ENCODE data around the gene TF.

TF gene

GRCh38 chr3:133825969-133826727 is 80.0 kb downstream of the TF start:
- Mint-ChIP-seq H3K4me1 (no peaks in the 10 kb centered on the region), H3K27me3 (peaks cover 4% of the 10 kb centered on the region), H3K27ac (no peak overlapping the region), H3K9me3 (no peaks in the 10 kb centered on the region), H3K4me3 (no peak overlapping the region), H3K36me3 (peaks cover 30% of the 10 kb centered on the region)
- no peak for DNase-seq
- CTCF ChIA-PET = no interaction called here

- H3K4me1 Mint-ChIP-seq = no peaks in the 10 kb centered on the region
- no peaks in the 10 kb centered on the region for H3K9me3 Mint-ChIP-seq
- CTCF ChIA-PET = no interaction called here
- H3K4me3 Mint-ChIP-seq = no peak overlapping the region
- peaks cover 24% of the 10 kb centered on the region for H3K36me3 Mint-ChIP-seq
- DNase-seq = no peak
- no peak overlapping the region for H3K27ac Mint-ChIP-seq
- peaks cover 4% of the 10 kb centered on the region for H3K27me3 Mint-ChIP-seq
These were observed 80.9 kb downstream of the TF start for GRCh38 chr3:133827136-133827535.

GRCh38 chr3:133827684-133828083 is 81.5 kb downstream of the TF start:
- CTCF ChIA-PET = no interaction called here
- DNase-seq = no peak
- H3K4me3 Mint-ChIP-seq = no peak overlapping the region
- H3K27ac Mint-ChIP-seq = no peak overlapping the region
- H3K27me3 Mint-ChIP-seq = peaks cover 4% of the 10 kb centered on the region
- no peaks in the 10 kb centered on the region for H3K9me3 Mint-ChIP-seq
- no peaks in the 10 kb centered on the region for H3K4me1 Mint-ChIP-seq
- H3K36me3 Mint-ChIP-seq = peaks cover 20% of the 10 kb centered on the region

GRCh38 chr3:133828576-133829309 is 82.5 kb downstream of the TF start:
- CTCF ChIA-PET = no interaction called here
- DNase-seq = no peak
- no peaks in the 10 kb centered on the region for H3K9me3 Mint-ChIP-seq
- peaks cover 4% of the 10 kb centered on the region for H3K27me3 Mint-ChIP-seq
- H3K36me3 Mint-ChIP-seq = peaks cover 13% of the 10 kb centered on the region
- H3K4me3 Mint-ChIP-seq = no peak overlapping the region
- no peak overlapping the region for H3K27ac Mint-ChIP-seq
- H3K4me1 Mint-ChIP-seq = no peaks in the 10 kb centered on the region

- Mint-ChIP-seq H3K27me3 (peaks cover 4% of the 10 kb centered on the region), H3K4me1 (no peaks in the 10 kb centered on the region), H3K27ac (no peak overlapping the region), H3K4me3 (no peak overlapping the region), H3K36me3 (peaks cover 7% of the 10 kb centered on the region), H3K9me3 (no peaks in the 10 kb centered on the region)
- CTCF ChIA-PET = no interaction called here
- DNase-seq = no peak
These were observed 83.1 kb downstream of the TF start for GRCh38 chr3:133829310-133829707.

GRCh38 chr3:133830071-133830470 is 83.9 kb downstream of the TF start:
- no peak overlapping the region for H3K27ac Mint-ChIP-seq
- peaks cover 4% of the 10 kb centered on the region for H3K27me3 Mint-ChIP-seq
- no peak overlapping the region for H3K4me3 Mint-ChIP-seq
- no peaks in the 10 kb centered on the region for H3K4me1 Mint-ChIP-seq
- no peak for DNase-seq
- CTCF ChIA-PET = interaction anchor here (0.9 kb wide), 1 partner anchor 10 kb away, joined by 3 read pairs; no protein-coding TSS in a partner anchor
- no peaks in the 10 kb centered on the region for H3K9me3 Mint-ChIP-seq
- peaks cover 7% of the 10 kb centered on the region for H3K36me3 Mint-ChIP-seq

- Mint-ChIP-seq H3K4me3 (no peak overlapping the region), H3K9me3 (no peaks in the 10 kb centered on the region), H3K27ac (no peak overlapping the region), H3K27me3 (peaks cover 4% of the 10 kb centered on the region), H3K4me1 (no peaks in the 10 kb centered on the region), H3K36me3 (no peaks in the 10 kb centered on the region)
- CTCF ChIA-PET = interaction anchor here (0.7 to 1.3 kb wide), 3 partner anchors 11 to 359 kb away, joined by 3 to 5 read pairs (median 3); no protein-coding TSS in a partner anchor
- DNase-seq = no peak
These were observed 86.0 kb downstream of the TF start for GRCh38 chr3:133831966-133832801.

GRCh38 chr3:133832802-133833144 is 86.6 kb downstream of the TF start:
- DNase-seq = no peak
- Mint-ChIP-seq H3K4me3 (no peak overlapping the region), H3K9me3 (no peaks in the 10 kb centered on the region), H3K36me3 (no peaks in the 10 kb centered on the region), H3K27me3 (peaks cover 4% of the 10 kb centered on the region), H3K4me1 (no peaks in the 10 kb centered on the region), H3K27ac (no peak overlapping the region)
- CTCF ChIA-PET = interaction anchor here (0.7 to 1.3 kb wide), 4 partner anchors 12 to 360 kb away, joined by 3 to 5 read pairs (median 3); no protein-coding TSS in a partner anchor

GRCh38 chr3:133833267-133833666 is 87.1 kb downstream of the TF start:
- DNase-seq = no peak
- no peaks in the 10 kb centered on the region for H3K9me3 Mint-ChIP-seq
- no peak overlapping the region for H3K4me3 Mint-ChIP-seq
- H3K36me3 Mint-ChIP-seq = no peaks in the 10 kb centered on the region
- CTCF ChIA-PET = interaction anchor here (0.7 to 1.3 kb wide), 2 partner anchors 13 to 27 kb away, joined by 3 to 5 read pairs; no protein-coding TSS in a partner anchor
- H3K27ac Mint-ChIP-seq = no peak overlapping the region
- H3K27me3 Mint-ChIP-seq = peaks cover 4% of the 10 kb centered on the region
- H3K4me1 Mint-ChIP-seq = no peaks in the 10 kb centered on the region

- Mint-ChIP-seq H3K4me1 (no peaks in the 10 kb centered on the region), H3K9me3 (no peaks in the 10 kb centered on the region), H3K27me3 (peaks cover 1% of the 10 kb centered on the region), H3K27ac (no peak overlapping the region), H3K4me3 (no peak overlapping the region), H3K36me3 (no peaks in the 10 kb centered on the region)
- CTCF ChIA-PET = no interaction called here
- DNase-seq = no peak
These were observed 87.9 kb downstream of the TF start for GRCh38 chr3:133833880-133834620.

- H3K4me1 Mint-ChIP-seq = no peaks in the 10 kb centered on the region
- H3K27ac Mint-ChIP-seq = no peak overlapping the region
- H3K27me3 Mint-ChIP-seq = no peaks in the 10 kb centered on the region
- DNase-seq = no peak
- no peak overlapping the region for H3K4me3 Mint-ChIP-seq
- H3K9me3 Mint-ChIP-seq = no peaks in the 10 kb centered on the region
- CTCF ChIA-PET = no interaction called here
- no peaks in the 10 kb centered on the region for H3K36me3 Mint-ChIP-seq
These were observed 88.6 kb downstream of the TF start for GRCh38 chr3:133834621-133835417.

- no peaks in the 10 kb centered on the region for H3K36me3 Mint-ChIP-seq
- no peaks in the 10 kb centered on the region for H3K27me3 Mint-ChIP-seq
- H3K4me1 Mint-ChIP-seq = no peaks in the 10 kb centered on the region
- H3K9me3 Mint-ChIP-seq = no peaks in the 10 kb centered on the region
- no peak for DNase-seq
- CTCF ChIA-PET = no interaction called here
- no peak overlapping the region for H3K4me3 Mint-ChIP-seq
- no peak overlapping the region for H3K27ac Mint-ChIP-seq
These were observed 89.2 kb downstream of the TF start for GRCh38 chr3:133835418-133835743.

- Mint-ChIP-seq H3K36me3 (no peaks in the 10 kb centered on the region), H3K4me1 (no peaks in the 10 kb centered on the region), H3K27me3 (no peaks in the 10 kb centered on the region), H3K4me3 (no peak overlapping the region), H3K9me3 (no peaks in the 10 kb centered on the region), H3K27ac (no peak overlapping the region)
- CTCF ChIA-PET = no interaction called here
- DNase-seq = no peak
These were observed 89.8 kb downstream of the TF start for GRCh38 chr3:133835961-133836360.
